D341Med (cell line): ENCODE measurements around the gene RSPO3.
A peak's percentile ranks its signal among the peaks of the same experiment; 100 is the strongest.

ENCODE experiments used
- DNase-seq: peaks from one replicate; pipeline ENCODE4 v3.0.0; 2012; ENCODE audit warnings: low spot score

RSPO3 gene

GRCh38 chr6:127114214-127114760 lies 4.2 kb upstream of the RSPO3 start:
- no peak for DNase-seq

GRCh38 chr6:127115084-127115655 lies 3.3 kb upstream of the RSPO3 start:
- no peak for DNase-seq

GRCh38 chr6:127115746-127116145 lies 2.7 kb upstream of the RSPO3 start:
- no peak for DNase-seq

- DNase-seq, result peak; percentile 42
These were observed 533 bp upstream of the RSPO3 start for GRCh38 chr6:127117979-127118297.

GRCh38 chr6:127119102-127120022 lies 891 bp downstream of the RSPO3 start:
- DNase-seq, result peak; percentile 60

GRCh38 chr6:127120023-127120786 lies 1.7 kb downstream of the RSPO3 start:
- peak; percentile 42 for DNase-seq

GRCh38 chr6:127120787-127121636 lies 2.5 kb downstream of the RSPO3 start:
- peak; percentile 83 for DNase-seq

- no peak for DNase-seq
These were observed 3.1 kb downstream of the RSPO3 start for GRCh38 chr6:127121637-127121960.

GRCh38 chr6:127124172-127124571 lies 5.7 kb downstream of the RSPO3 start:
- DNase-seq, result no peak

GRCh38 chr6:127124680-127125079 lies 6.2 kb downstream of the RSPO3 start:
- DNase-seq, result no peak

GRCh38 chr6:127128066-127128465 lies 9.6 kb downstream of the RSPO3 start:
- DNase-seq, result no peak

- DNase-seq, result no peak
These were observed 10.8 kb downstream of the RSPO3 start for GRCh38 chr6:127129251-127129650.

GRCh38 chr6:127131275-127131674 lies 12.8 kb downstream of the RSPO3 start:
- no peak for DNase-seq

GRCh38 chr6:127131772-127132376 lies 13.4 kb downstream of the RSPO3 start:
- DNase-seq, result no peak

- DNase-seq, result no peak
These were observed 15.7 kb downstream of the RSPO3 start for GRCh38 chr6:127134136-127134535.

- no peak for DNase-seq
These were observed 18.3 kb downstream of the RSPO3 start for GRCh38 chr6:127136786-127137185.

GRCh38 chr6:127146932-127147331 lies 28.5 kb downstream of the RSPO3 start:
- DNase-seq, result no peak

GRCh38 chr6:127147534-127147933 lies 29.1 kb downstream of the RSPO3 start:
- no peak for DNase-seq

- no peak for DNase-seq
These were observed 30.0 kb downstream of the RSPO3 start for GRCh38 chr6:127148511-127148910.

GRCh38 chr6:127154509-127154908 lies 36.0 kb downstream of the RSPO3 start:
- no peak for DNase-seq

GRCh38 chr6:127160484-127160883 lies 42.0 kb downstream of the RSPO3 start:
- DNase-seq, result no peak
